IMR-90 (cell line): ENCODE results near the gene FAM186B. TPM values are rescaled to one million over a fixed set of nuclear protein-coding genes. Genes with fewer than 3 reads are reported as not detected.

Experiments used
- ATAC-seq: fragments of 200-7000 bp; cut with Tn5 transposase; 2 replicates; pipeline ENCODE4 v1.9.1; 2020; ENCODE audit warnings: low read depth, mild to moderate bottlenecking, moderate library complexity
- BruUV-seq: library from RNA; stranded (reverse); fragments of 400-500 nt; replicated peaks from 2 replicates; lab custom pipeline; 2021; lab: Mats Ljungman, UMichigan
- CTCF ChIA-PET: fragments of 300-600 bp; formaldehyde crosslinking; extraction: SDS; loops from one replicate; lab custom pipeline; 2021; ENCODE audit warnings: antibody characterized with exemption; lab: Yijun Ruan, JAX
- POLR2A ChIA-PET: fragments of 300-600 bp; sonication (Branson Sonifier 250); formaldehyde crosslinking; loops from one replicate; lab custom pipeline; 2022; ENCODE audit warnings: antibody characterized with exemption; ENCODE audit not compliant: unreplicated experiment; lab: Charles Lee
- DNase-seq: peaks from one replicate; pipeline ENCODE4 v3.0.0; 2013
- H2AFZ ChIP-seq: replicated peaks from 2 replicates; pipeline ENCODE3; 2013; ENCODE audit warnings: low read length, mild to moderate bottlenecking; ENCODE audit not compliant: poor library complexity
- H2AK5ac ChIP-seq: 2 replicates; pipeline ENCODE4 v1.6.1; 2013; ENCODE audit warnings: low read depth, low read length, inconsistent platforms
- H2AK9ac ChIP-seq: replicated peaks from 2 replicates; pipeline ENCODE3; 2013; ENCODE audit warnings: mild to moderate bottlenecking, low read depth, low read length, moderate library complexity; ENCODE audit not compliant: poor library complexity
- H2BK120ac ChIP-seq: 2 replicates; pipeline ENCODE4 v1.6.1; 2013; ENCODE audit warnings: low read depth, low read length, inconsistent platforms
- H2BK15ac ChIP-seq: 3 replicates; pipeline ENCODE4 v1.6.1; 2013; ENCODE audit warnings: low read depth, low read length, inconsistent platforms
- H2BK20ac ChIP-seq: 2 replicates; pipeline ENCODE4 v1.6.1; 2013; ENCODE audit warnings: low read depth, mild to moderate bottlenecking, inconsistent platforms, low read length, moderate library complexity
- H2BK5ac ChIP-seq: 2 replicates; pipeline ENCODE4 v1.6.1; 2013; ENCODE audit warnings: mild to moderate bottlenecking, low read depth, low read length, inconsistent platforms; ENCODE audit not compliant: poor library complexity, severe bottlenecking
- H3K14ac ChIP-seq: replicated peaks from 2 replicates; pipeline ENCODE4 v1.6.1; 2013; ENCODE audit warnings: low read depth, low read length, inconsistent platforms
- H3K18ac ChIP-seq: 2 replicates; pipeline ENCODE4 v1.6.1; 2013; ENCODE audit warnings: low read depth, low read length, control low read depth
- H3K23ac ChIP-seq: 2 replicates; pipeline ENCODE4 v1.6.1; 2013; ENCODE audit warnings: low read depth, low read length, inconsistent platforms
- H3K27ac ChIP-seq: 2 replicates; pipeline ENCODE4 v1.5.1; 2013; ENCODE audit warnings: mild to moderate bottlenecking, control low read depth, low read length; ENCODE audit not compliant: insufficient read depth
- H3K27me3 ChIP-seq: 2 replicates; pipeline ENCODE4 v1.6.1; 2013; ENCODE audit warnings: low read length; ENCODE audit not compliant: control insufficient read depth, insufficient read depth
- H3K36me3 ChIP-seq: 2 replicates; pipeline ENCODE4 v1.6.1; 2013; ENCODE audit warnings: low read length, mixed read lengths; ENCODE audit not compliant: control insufficient read depth, insufficient read depth
- H3K4ac ChIP-seq: 2 replicates; pipeline ENCODE4 v1.6.1; 2013; ENCODE audit warnings: low read depth, low read length, inconsistent platforms
- H3K4me1 ChIP-seq: 2 replicates; pipeline ENCODE4 v1.6.1; 2013; ENCODE audit warnings: low read length, mixed read lengths; ENCODE audit not compliant: control insufficient read depth, insufficient read depth
- H3K4me2 ChIP-seq: 2 replicates; pipeline ENCODE4 v1.6.1; 2013; ENCODE audit warnings: low read depth, mild to moderate bottlenecking, control low read depth, low read length, moderate library complexity
- H3K4me3 ChIP-seq: 2 replicates; pipeline ENCODE4 v1.5.1; 2013; ENCODE audit warnings: low read depth, mild to moderate bottlenecking, control low read depth, low read length, moderate library complexity; ENCODE audit not compliant: insufficient read depth
- H3K56ac ChIP-seq: 2 replicates; pipeline ENCODE4 v1.6.1; 2013; ENCODE audit warnings: low read length, inconsistent platforms; ENCODE audit not compliant: insufficient read depth; ENCODE audit errors: extremely low read depth
- H3K79me1 ChIP-seq, 2 experiments: 2 replicates each; pipeline ENCODE4 v1.6.1; 2013; ENCODE audit warnings: low read length in 2 of 2, inconsistent platforms in 1 of 2, low read depth in 1 of 2
- H3K9ac ChIP-seq: 2 replicates; pipeline ENCODE4 v1.6.1; 2013; ENCODE audit warnings: low read depth, low read length, control low read depth
- H3K9me1 ChIP-seq: 2 replicates; pipeline ENCODE4 v1.6.1; 2013; ENCODE audit warnings: low read length, inconsistent platforms; ENCODE audit not compliant: insufficient read depth
- H3K9me3 ChIP-seq: 2 replicates; pipeline ENCODE4 v1.6.1; 2013; ENCODE audit warnings: low read length; ENCODE audit not compliant: control insufficient read depth, insufficient read depth
- H4K20me1 ChIP-seq: 2 replicates; pipeline ENCODE4 v1.6.1; 2013; ENCODE audit warnings: low read length, inconsistent platforms; ENCODE audit not compliant: insufficient read depth
- H4K5ac ChIP-seq: 2 replicates; pipeline ENCODE4 v1.6.1; 2013; ENCODE audit warnings: mild to moderate bottlenecking, low read depth, low read length, control low read depth
- H4K8ac ChIP-seq, 2 experiments: 2 replicates each; pipeline ENCODE4 v1.6.1; 2013; ENCODE audit warnings: low read depth in 2 of 2, low read length in 2 of 2, control low read depth in 1 of 2, inconsistent platforms in 1 of 2
- H4K91ac ChIP-seq: 2 replicates; pipeline ENCODE4 v1.6.1; 2013; ENCODE audit warnings: low read depth, low read length, inconsistent platforms; ENCODE audit not compliant: insufficient read depth
- BHLHE40 ChIP-seq: fragments of 150-350 bp; IDR thresholded peaks from 2 replicates; pipeline ENCODE4 v1.6.1; 2016; ENCODE audit warnings: mild to moderate bottlenecking, low read depth, low read length
- CHD1 ChIP-seq: IDR thresholded peaks from 2 replicates; pipeline ENCODE4 v1.6.1; 2012; ENCODE audit warnings: low read depth, low read length, improper control_type of control experiment
- CTCF ChIP-seq: conservative IDR thresholded peaks from 2 replicates; pipeline ENCODE4 v1.5.1; 2012; ENCODE audit warnings: mild to moderate bottlenecking, low read depth, low read length, improper control_type of control experiment
- FOS ChIP-seq: fragments of 150-350 bp; IDR thresholded peaks from 2 replicates; pipeline ENCODE4 v1.6.1; 2016; ENCODE audit warnings: low read depth, low read length
- MAZ ChIP-seq: IDR thresholded peaks from 2 replicates; pipeline ENCODE4 v1.6.1; 2012; ENCODE audit warnings: low read depth, mild to moderate bottlenecking, low read length, improper control_type of control experiment, moderate library complexity, borderline replicate concordance
- NFE2L2 ChIP-seq: fragments of 150-350 bp; IDR thresholded peaks from 2 replicates; pipeline ENCODE4 v1.6.1; 2016; ENCODE audit warnings: low read depth, mild to moderate bottlenecking, low read length
- POLR2A ChIP-seq: IDR thresholded peaks from 2 replicates; pipeline ENCODE4 v1.6.1; 2012; ENCODE audit warnings: mild to moderate bottlenecking, low read depth, low read length
- RAD21 ChIP-seq: IDR thresholded peaks from 2 replicates; pipeline ENCODE4 v1.6.1; 2012; ENCODE audit warnings: low read length, improper control_type of control experiment
- RCOR1 ChIP-seq: IDR thresholded peaks from 2 replicates; pipeline ENCODE4 v1.6.1; 2012; ENCODE audit warnings: mild to moderate bottlenecking, low read length, improper control_type of control experiment; ENCODE audit not compliant: insufficient replicate concordance
- RFX5 ChIP-seq: IDR thresholded peaks from 2 replicates; pipeline ENCODE4 v1.8.0; 2012; ENCODE audit warnings: low read depth, mild to moderate bottlenecking, low read length, moderate library complexity
- USF2 ChIP-seq: fragments of 150-350 bp; IDR thresholded peaks from 2 replicates; pipeline ENCODE4 v1.6.1; 2017; ENCODE audit warnings: mild to moderate bottlenecking, antibody characterized with exemption, low read length, low read depth
- whole genome bisulfite sequencing, 2 experiments: methylation state at CpG; one replicate each; pipeline versions ENCODE4 v1.1.5 to v1.1.7; 2013; ENCODE audit warnings: missing lambda C conversion rate in 2 of 2; ENCODE audit not compliant: insufficient read length in 1 of 2; ENCODE audit errors: extremely low coverage in 2 of 2; 5-methylcytosine and 5-hydroxymethylcytosine counted together
- dilution Hi-C: fragments of 300-500 bp; cut with HindIII; formaldehyde crosslinking; loops from one replicate; pipeline ENCODE4 v1.14.3; 2018; ENCODE audit warnings: low sequenced_read_pairs; ENCODE audit not compliant: unreplicated experiment
- in situ Hi-C: fragments of 300-500 bp; cut with MboI; formaldehyde crosslinking; loops from 3 replicates; pipeline ENCODE4 v1.14.3; 2019; ENCODE audit warnings: low sequenced_read_pairs, inconsistent platforms, mixed read lengths
- intact Hi-C: fragments of 100-400 bp; cut with micrococcal nuclease; formaldehyde crosslinking; loops from 2 replicates; pipeline ENCODE4 v1.10.0; 2022
- polyA plus RNA-seq, 3 experiments: library from polyadenylated mRNA; depleted of rRNA; stranded (reverse); fragments of >200 nt; gene quantifications; 2 replicates each; pipeline ENCODE4 v1.2.3, GENCODE V29; 2012; ENCODE audit warnings: low replicate concordance in 1 of 3
- total RNA-seq: library from RNA; depleted of rRNA; stranded (reverse); fragments of >200 nt; gene quantifications from 2 replicates; pipeline ENCODE4 v1.2.3, GENCODE V29; 2012
- TF ChIP-seq, protein P1 (sequence below): fragments of 150-350 bp; IDR thresholded peaks from 2 replicates; pipeline ENCODE4 v1.6.1; 2016; ENCODE audit warnings: low read depth, mild to moderate bottlenecking, low read length, moderate library complexity, borderline replicate concordance

The FAM186B gene
- total and polyA plus RNA-seq, 2 of the 4 experiments (the other 2 are of a cell fraction), result 0.10 to 0.18 TPM

GRCh38 chr12:49541140-49541861, 64.1 kb downstream of the FAM186B start:
- no peak overlapping the region for H4K8ac ChIP-seq
- intact Hi-C loops, result no loop called here
- H3K56ac ChIP-seq, result no peak overlapping the region
- no peak overlapping the region for H3K14ac ChIP-seq
- ChIA-PET CTCF (no interaction called here), POLR2A (no interaction called here)
- 0 out of 2 replicates have a peak, but pooled peaks cover 2% of the 10 kb centered on the region for H3K4me1 ChIP-seq
- no peak overlapping the region for H3K4me2 ChIP-seq
- no peak overlapping the region for H2BK5ac ChIP-seq
- H3K18ac ChIP-seq, result no peak overlapping the region
- H2BK15ac ChIP-seq, result no peak overlapping the region
- no peak overlapping the region for H3K4ac ChIP-seq
- ATAC-seq (no peak), DNase-seq (no peak)
- no peak overlapping the region for H2AFZ ChIP-seq
- H2AK5ac ChIP-seq, result no peak overlapping the region
- no peaks in the 10 kb centered on the region for H3K79me1 ChIP-seq
- no peak overlapping the region for H4K5ac ChIP-seq
- H3K9me1 ChIP-seq, result no peaks in the 10 kb centered on the region
- no peaks in the 10 kb centered on the region for H3K9me3 ChIP-seq
- H3K23ac ChIP-seq, result no peak overlapping the region
- H3K4me3 ChIP-seq, result no peak overlapping the region
- no peak overlapping the region for H2AK9ac ChIP-seq
- peaks cover 77% of the 10 kb centered on the region for H3K27me3 ChIP-seq
- WGBS, 2 experiments, result 76% methylated on average over 4 of the region's 18 CpGs; no CpG with 5 or more reads in 1 of the 2 experiments
- dilution Hi-C loops, result no loop called here
- no peaks in the 10 kb centered on the region; the same call in 1 of the 2 replicates for H4K20me1 ChIP-seq
- no peak overlapping the region for H2BK120ac ChIP-seq
- H3K27ac ChIP-seq, result no peak overlapping the region
- TF ChIP-seq FOS (no peak), CHD1 (no peak), MAZ (no peak), POLR2A (no peak), USF2 (no peak), RAD21 (no peak), RCOR1 (no peak), BHLHE40 (no peak), CTCF (no peak), RFX5 (no peak), NFE2L2 (no peak)
- TF ChIP-seq, protein P1, sequence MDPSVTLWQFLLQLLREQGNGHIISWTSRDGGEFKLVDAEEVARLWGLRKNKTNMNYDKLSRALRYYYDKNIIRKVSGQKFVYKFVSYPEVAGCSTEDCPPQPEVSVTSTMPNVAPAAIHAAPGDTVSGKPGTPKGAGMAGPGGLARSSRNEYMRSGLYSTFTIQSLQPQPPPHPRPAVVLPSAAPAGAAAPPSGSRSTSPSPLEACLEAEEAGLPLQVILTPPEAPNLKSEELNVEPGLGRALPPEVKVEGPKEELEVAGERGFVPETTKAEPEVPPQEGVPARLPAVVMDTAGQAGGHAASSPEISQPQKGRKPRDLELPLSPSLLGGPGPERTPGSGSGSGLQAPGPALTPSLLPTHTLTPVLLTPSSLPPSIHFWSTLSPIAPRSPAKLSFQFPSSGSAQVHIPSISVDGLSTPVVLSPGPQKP, result no peak
- H2BK20ac ChIP-seq, result no peak overlapping the region
- in situ Hi-C loops, result no loop called here
- BruUV-seq, result no TSS peak
- H3K9ac ChIP-seq, result no peak overlapping the region
- no peaks in the 10 kb centered on the region for H3K36me3 ChIP-seq
- H4K91ac ChIP-seq, result no peak overlapping the region
